ENCODE results near the gene MOK.
"Not testable (repeated sequence)": the region's sequence is repeated elsewhere in the genome, so short reads cannot be mapped to it uniquely, and the experiment has no call there.

Gene MOK

GRCh38 chr14:102280376-102280962 lies 24.5 kb downstream of the MOK start:
- DNase-seq, result no peak

GRCh38 chr14:102279688-102280348 lies 25.1 kb downstream of the MOK start:
- no peak for DNase-seq

- no peak for DNase-seq
Measured at GRCh38 chr14:102279282-102279681, 25.7 kb downstream of the MOK start.

- no peak for DNase-seq
Measured at GRCh38 chr14:102278631-102278935, 26.4 kb downstream of the MOK start.

- peak; percentile 26 to 45 for DNase-seq
Measured at GRCh38 chr14:102277874-102278630, 26.9 kb downstream of the MOK start.

- no peak for DNase-seq
Measured at GRCh38 chr14:102275866-102276265, 29.1 kb downstream of the MOK start.

- DNase-seq, result no peak
Measured at GRCh38 chr14:102272392-102272791, 32.6 kb downstream of the MOK start.

- no peak for DNase-seq
Measured at GRCh38 chr14:102264775-102265174, 40.2 kb downstream of the MOK start.

GRCh38 chr14:102264355-102264754 lies 40.6 kb downstream of the MOK start:
- DNase-seq, result no peak

- DNase-seq, result no peak
Measured at GRCh38 chr14:102262929-102263462, 42.0 kb downstream of the MOK start.

GRCh38 chr14:102258136-102258535 lies 46.8 kb downstream of the MOK start:
- DNase-seq, result no peak

GRCh38 chr14:102256716-102257115 lies 48.2 kb downstream of the MOK start:
- no peak for DNase-seq

GRCh38 chr14:102255401-102256190 lies 49.4 kb downstream of the MOK start:
- DNase-seq, result no peak

- DNase-seq, result no peak
Measured at GRCh38 chr14:102252834-102253801, 51.8 kb downstream of the MOK start.

- DNase-seq, result no peak
Measured at GRCh38 chr14:102251161-102251560, 53.8 kb downstream of the MOK start.

GRCh38 chr14:102250636-102251035 lies 54.3 kb downstream of the MOK start:
- DNase-seq, result no peak

- DNase-seq, result no peak
Measured at GRCh38 chr14:102249981-102250380, 55.0 kb downstream of the MOK start.

GRCh38 chr14:102249041-102249440 lies 55.9 kb downstream of the MOK start:
- no peak for DNase-seq

GRCh38 chr14:102248121-102248520 lies 56.8 kb downstream of the MOK start:
- DNase-seq, result no peak

GRCh38 chr14:102246071-102246470 lies 58.9 kb downstream of the MOK start:
- no peak for DNase-seq

GRCh38 chr14:102243795-102244194 lies 61.2 kb downstream of the MOK start:
- not testable (repeated sequence) for DNase-seq

- DNase-seq, result no peak
Measured at GRCh38 chr14:102241147-102241546, 63.8 kb downstream of the MOK start.
